ENCODE data around the gene DLGAP1.

DLGAP1 gene

DNA sequence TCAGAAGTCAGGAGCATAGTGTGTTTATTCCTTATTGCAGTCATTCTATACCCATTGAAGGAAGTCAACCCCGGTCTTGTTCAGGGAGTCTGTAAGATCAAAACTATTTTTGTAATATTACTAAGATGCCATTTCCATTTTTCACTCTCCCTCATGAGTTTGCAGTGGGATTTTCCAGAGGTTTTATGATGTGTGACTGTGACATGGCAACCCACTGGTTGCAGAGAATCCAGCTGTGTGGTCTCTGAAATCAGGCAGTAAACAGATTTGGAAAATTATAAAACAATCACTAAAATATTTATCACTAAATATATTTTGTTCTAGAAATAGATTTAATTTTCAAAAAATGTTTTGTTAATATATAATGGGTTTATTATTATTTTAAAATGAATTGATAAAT lies 38.1 kb downstream of the DLGAP1 start:
- no peak overlapping the region for H3K27ac ChIP-seq
- TF ChIP-seq ZFX (IDR thresholded peaks at IDR 0.05; ENCODE audit: borderline replicate concordance), result no peak
- TF ChIP-seq, protein P1, sequence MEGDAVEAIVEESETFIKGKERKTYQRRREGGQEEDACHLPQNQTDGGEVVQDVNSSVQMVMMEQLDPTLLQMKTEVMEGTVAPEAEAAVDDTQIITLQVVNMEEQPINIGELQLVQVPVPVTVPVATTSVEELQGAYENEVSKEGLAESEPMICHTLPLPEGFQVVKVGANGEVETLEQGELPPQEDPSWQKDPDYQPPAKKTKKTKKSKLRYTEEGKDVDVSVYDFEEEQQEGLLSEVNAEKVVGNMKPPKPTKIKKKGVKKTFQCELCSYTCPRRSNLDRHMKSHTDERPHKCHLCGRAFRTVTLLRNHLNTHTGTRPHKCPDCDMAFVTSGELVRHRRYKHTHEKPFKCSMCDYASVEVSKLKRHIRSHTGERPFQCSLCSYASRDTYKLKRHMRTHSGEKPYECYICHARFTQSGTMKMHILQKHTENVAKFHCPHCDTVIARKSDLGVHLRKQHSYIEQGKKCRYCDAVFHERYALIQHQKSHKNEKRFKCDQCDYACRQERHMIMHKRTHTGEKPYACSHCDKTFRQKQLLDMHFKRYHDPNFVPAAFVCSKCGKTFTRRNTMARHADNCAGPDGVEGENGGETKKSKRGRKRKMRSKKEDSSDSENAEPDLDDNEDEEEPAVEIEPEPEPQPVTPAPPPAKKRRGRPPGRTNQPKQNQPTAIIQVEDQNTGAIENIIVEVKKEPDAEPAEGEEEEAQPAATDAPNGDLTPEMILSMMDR (IDR thresholded peaks at IDR 0.05), result no peak

DNA sequence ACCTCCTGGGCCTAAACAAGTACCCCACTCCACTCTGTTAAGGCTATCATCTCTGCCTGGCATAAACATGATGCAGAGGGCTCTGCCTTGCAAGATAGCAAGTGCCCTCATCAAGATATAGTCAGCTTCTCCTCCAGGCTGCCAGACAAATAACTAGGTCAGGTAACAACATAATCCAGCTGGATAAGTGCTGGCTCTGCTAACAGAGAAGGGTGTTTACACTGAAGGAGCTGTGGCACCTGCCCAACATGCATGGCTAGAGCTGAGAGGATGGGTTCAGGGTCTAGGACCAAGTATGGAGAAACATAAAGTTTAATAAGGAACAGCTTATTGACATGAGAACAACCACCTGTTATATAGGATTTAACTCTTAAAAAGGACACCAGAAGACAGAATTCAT lies 42.8 kb downstream of the DLGAP1 start:
- TF ChIP-seq, protein P1 (IDR thresholded peaks at IDR 0.05), result no peak
- no peak for TF ChIP-seq ZFX (IDR thresholded peaks at IDR 0.05; ENCODE audit: borderline replicate concordance)
- no peak overlapping the region for H3K27ac ChIP-seq

DNA sequence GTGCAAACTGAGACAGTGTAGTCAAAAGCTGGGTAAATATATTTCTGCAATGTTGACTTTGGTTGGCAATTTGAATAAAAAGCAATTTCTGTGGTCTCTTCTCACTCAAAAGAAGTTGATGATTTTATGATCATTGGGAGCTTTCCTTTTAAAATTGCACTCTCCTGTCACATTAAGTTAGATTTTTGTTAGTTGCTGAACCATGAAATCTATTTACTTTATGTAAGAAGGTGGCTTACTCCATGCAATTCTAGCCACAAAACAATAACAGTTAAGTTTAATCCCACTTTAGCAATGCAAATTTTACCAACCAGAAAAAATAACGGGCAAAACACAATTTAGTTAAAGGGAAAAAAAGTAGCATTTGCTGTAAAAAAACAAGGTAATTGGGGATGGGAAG lies 48.3 kb downstream of the DLGAP1 start:
- no peak overlapping the region for H3K27ac ChIP-seq
- TF ChIP-seq ZFX (IDR thresholded peaks at IDR 0.05; ENCODE audit: borderline replicate concordance), result no peak
- TF ChIP-seq, protein P1 (IDR thresholded peaks at IDR 0.05), result no peak

DNA sequence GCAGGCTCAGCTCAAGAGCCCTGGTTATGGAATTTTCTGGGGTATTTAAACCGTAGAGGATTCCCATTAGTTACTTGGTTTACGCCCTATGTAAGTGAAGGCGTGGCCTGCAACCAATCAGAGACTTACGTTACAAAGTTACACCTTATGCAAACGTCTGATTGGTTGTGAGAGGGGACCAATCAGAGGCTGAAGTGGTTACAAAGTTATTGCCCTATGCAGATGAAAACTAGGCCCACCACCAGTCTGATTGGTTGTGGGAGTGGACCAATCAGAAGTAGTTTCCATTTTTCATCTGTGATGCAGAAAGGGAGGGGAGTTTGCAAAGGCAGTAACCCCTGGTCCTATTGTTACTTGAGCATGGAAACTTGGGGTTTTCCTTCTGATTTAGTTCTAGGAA lies 49.1 kb downstream of the DLGAP1 start:
- TF ChIP-seq ZFX (IDR thresholded peaks at IDR 0.05; ENCODE audit: borderline replicate concordance), result no peak
- TF ChIP-seq, protein P1 (IDR thresholded peaks at IDR 0.05), result no peak
- no peak overlapping the region for H3K27ac ChIP-seq

DNA sequence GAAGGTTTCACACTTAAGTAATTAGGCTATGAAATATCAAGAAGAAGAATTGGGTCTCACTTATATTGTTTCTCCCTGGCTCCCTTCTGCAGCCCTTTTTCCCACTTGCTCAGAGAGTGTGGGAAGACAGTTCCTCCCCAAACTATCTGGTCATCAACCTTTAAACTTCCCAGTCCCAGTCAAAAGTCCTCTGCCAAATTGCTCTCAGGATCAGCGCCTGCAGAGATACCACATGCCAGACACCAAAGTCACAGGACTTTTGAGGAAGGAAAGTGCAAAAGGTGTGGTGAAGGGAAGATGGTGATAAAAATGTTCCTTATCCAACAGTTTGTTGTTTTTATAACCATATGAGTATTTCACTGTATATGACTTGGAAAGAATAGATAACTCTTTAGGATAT lies 51.3 kb downstream of the DLGAP1 start:
- TF ChIP-seq, protein P1 (IDR thresholded peaks at IDR 0.05), result no peak
- no peak for TF ChIP-seq ZFX (IDR thresholded peaks at IDR 0.05; ENCODE audit: borderline replicate concordance)
- no peak overlapping the region for H3K27ac ChIP-seq

DNA sequence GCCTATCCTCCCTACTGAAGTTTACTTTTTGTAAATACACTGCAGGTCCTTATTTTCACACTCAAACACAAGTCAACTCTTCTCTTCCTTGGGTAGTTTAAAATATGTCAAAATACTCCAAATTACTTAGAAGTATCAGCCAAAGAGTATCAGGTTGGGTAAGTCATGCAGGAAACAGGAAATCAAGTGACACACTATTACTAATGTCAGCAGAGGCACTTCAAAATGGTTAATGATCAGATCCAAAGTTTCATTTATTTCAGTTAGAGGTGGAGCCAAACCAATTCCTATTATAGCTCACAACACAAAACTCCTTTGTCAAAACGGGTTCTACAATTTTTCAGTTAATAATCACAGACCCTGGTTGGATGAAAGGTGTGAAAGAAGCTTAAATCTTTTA lies 54.2 kb downstream of the DLGAP1 start:
- TF ChIP-seq ZFX (IDR thresholded peaks at IDR 0.05; ENCODE audit: borderline replicate concordance), result no peak
- TF ChIP-seq, protein P1 (IDR thresholded peaks at IDR 0.05), result no peak
- H3K27ac ChIP-seq, result no peak overlapping the region

DNA sequence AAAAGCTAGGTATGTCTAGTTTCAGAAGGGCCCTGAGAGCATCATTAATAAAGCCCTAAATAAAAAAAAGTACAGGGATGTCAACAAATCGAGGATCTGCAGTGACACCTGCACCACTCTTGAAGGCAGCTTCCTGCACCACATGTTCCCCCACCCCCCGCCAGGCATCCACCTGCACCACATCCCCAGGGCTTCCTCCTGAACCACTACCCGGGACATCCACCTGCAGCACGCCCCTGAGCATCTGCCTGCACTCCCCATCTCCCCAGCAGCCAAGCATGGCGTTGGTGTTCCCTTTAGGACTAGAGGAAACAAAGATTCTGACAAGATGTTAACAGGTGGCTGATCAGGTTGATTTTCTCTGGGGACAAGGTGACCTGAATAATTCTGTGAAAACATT lies 55.2 kb downstream of the DLGAP1 start:
- TF ChIP-seq, protein P1 (IDR thresholded peaks at IDR 0.05), result no peak
- TF ChIP-seq ZFX (IDR thresholded peaks at IDR 0.05; ENCODE audit: borderline replicate concordance), result no peak
- no peak overlapping the region for H3K27ac ChIP-seq
